UCSD-AML1 (cell line): ENCODE results near the gene NOS3.
"Not testable (repeated sequence)": the region's sequence is repeated elsewhere in the genome, so short reads cannot be mapped to it uniquely, and the experiment has no call there.

Experiments
- DNase-seq: peaks from one replicate; lab custom pipeline; 2025; ENCODE audit not compliant: unreplicated experiment; lab: John Stamatoyannopoulos, UW

The NOS3 gene

DNA sequence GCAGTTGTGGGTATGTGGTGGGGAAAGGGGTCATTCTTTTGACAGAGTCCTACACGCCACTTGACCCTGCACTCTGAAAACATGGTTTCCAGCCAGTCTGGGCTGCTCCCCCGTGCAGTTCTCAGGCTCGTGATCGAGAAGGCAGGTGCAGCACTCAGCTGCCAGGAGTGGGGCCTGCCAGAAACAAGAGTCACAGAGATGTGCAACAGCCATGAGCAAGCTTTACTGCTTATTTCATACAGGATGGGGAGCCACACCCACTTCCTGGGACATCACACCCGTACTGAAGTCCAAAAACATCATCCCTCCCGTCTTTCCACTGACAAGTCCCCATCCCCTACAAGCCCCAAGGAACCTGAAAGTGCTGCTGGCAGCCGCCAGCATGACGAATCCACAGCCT, 24.1 kb downstream of the NOS3 start:
- DNase-seq = no peak

- no peak for DNase-seq
Observed at GRCh38 chr7:151015967-151016366, 25.1 kb downstream of the NOS3 start.

GRCh38 chr7:151016505-151016904, 25.7 kb downstream of the NOS3 start:
- no peak for DNase-seq

GRCh38 chr7:151016942-151017341, 26.1 kb downstream of the NOS3 start:
- no peak for DNase-seq

DNA sequence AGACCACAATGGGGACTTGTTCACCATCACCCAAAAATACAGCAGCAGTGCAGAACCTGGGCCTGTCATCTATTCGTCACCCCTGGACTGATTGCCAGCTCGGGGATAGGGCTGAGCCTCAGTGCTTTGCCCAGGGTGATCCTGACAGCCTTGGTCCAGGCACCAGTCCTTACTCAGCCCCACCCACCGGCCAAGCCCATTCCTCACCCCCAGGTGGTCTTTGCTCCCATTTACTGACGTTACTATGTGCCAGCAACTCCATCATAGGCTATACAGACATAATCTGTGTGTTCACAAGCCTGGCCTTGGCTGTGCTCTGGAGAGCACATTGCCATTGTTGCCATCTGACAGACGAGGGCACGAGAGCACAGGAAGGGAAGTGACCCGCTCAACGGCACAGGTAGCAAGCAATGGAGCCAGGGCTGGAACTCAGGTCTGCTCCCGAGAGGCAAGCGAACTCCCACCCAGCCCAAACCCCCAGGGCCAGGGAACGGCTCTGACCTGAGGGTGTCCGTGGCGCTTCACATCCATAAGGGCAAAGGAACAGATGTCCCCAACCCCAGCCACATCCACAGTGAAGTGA, 26.6 kb downstream of the NOS3 start:
- no peak for DNase-seq

- DNase-seq = peak; percentile 47
Observed at GRCh38 chr7:151017953-151018420, 27.2 kb downstream of the NOS3 start.

GRCh38 chr7:151018421-151019129, 27.8 kb downstream of the NOS3 start:
- no peak for DNase-seq

DNA sequence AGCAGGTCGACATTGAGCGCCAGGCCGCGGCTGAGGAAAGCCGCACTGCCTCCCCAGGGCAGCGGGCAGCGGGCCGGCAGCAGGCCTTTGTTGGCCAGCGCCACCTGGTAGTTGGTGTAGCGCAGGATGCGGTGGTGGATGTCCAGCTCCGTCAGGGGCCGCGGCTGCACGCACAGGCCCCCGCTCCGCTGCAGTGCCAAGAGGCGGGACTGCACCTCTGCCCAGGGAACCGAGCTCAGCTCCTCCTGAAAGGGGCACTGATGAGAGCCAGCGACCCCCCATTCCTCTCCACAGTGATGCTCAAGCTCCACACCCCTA, 28.3 kb downstream of the NOS3 start:
- no peak for DNase-seq

- DNase-seq = no peak
Observed at GRCh38 chr7:151020231-151020630, 29.4 kb downstream of the NOS3 start.

- no peak for DNase-seq
Observed at GRCh38 chr7:151023232-151023631, 32.4 kb downstream of the NOS3 start.

DNA sequence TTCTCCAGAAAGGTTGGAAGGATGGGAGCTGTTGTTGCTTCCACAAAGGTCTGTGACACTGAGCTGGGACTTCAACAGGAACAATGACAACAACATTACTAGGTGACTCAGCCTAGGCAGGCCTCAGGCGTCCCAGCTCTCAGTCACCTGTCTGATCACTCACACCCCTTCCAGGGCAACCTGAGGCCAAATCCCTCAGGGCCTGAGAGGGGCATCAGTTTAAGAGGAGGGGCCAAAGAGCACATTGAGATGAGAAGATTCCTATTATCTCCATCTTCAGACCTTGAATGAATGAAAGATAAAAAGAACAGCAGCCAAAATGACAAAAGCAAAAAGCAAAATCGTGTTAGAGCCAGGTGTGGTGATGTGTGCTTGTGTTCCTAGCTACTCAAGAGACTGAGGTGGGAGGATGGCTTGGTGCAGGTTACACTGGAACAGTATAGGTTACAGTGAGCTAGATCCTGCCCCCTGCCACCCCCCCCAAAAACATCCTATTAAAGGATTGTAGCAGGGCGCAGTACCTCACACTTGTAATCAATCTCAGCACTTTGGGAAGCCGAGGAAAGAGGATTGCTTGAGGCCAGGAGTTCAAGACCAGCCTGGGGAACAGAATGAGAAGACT, 33.7 kb downstream of the NOS3 start, which contains the start of gene ATG9B:
ATG9B (minus strand) TSS at position 60 of the 622 bp plus-strand sequence. CDS start 71 bp downstream, outside the sequence.
- no peak for DNase-seq

GRCh38 chr7:151025924-151026671, 35.3 kb downstream of the NOS3 start:
- no peak for DNase-seq

DNA sequence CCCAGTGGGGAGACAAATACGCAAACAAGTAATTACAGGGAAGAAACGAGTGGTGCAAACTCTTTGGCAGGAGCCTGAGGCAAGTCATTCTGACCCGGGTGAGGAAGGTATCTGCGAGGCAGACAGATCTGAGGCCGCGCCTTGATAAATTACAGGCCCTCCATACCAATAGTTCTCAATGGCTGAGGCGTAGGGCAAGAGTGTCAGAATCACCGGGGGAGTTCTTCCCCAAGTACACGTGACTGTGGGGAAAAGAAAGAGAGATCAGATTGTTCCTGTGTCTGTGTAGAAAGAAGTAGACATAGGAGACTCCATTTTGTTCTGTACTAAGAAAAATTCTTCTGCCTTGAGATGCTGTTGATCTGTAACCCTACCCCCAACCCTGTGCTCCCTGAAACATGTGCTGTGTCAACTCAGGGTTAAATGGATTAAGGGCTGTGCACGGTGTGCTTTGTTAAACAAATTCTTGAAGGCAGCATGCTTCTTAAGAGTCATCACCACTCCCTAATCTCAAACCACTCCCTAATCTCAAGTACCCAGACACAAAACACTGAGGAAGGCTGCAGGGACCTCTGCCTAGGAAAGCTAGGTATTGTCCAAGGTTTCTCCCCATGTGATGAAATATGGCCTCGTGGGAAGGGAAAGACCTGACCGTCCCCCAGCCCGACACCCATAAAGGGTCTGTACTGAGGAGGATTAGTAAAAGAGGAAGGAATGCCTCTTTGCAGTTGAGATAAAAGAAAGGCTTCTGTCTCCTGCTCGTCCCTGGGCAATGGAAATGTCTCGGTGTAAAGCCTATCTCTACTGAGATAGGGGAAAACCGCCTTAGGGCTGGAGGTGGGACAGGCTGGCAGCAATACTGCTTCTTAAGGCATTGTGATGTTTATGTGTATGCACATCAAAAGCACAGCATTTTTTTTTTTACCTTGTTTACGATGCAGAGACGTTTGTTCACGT, 36.2 kb downstream of the NOS3 start:
- DNase-seq = not testable (repeated sequence)

DNA sequence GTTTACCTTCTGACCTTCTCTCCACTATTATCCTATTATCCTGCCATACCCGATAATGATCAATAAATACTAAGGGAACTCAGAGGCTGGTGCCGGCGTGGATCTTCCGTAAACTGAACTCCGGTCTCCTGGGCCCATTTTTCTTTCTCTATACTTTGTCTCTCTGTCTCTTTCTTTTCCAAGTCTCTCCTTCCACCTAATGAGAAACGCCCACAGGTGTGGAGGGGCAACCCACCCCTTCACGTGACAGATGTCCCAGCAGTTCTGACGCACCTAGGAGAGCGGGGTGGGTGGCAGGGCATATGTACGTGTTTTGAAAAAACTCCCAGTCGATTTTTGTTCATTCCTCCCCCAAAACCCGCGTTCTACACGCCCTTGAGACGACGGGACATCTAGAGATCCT, 36.9 kb downstream of the NOS3 start:
- DNase-seq = not testable (repeated sequence)

GRCh38 chr7:151028131-151028947, 37.5 kb downstream of the NOS3 start, which contains the start of gene ABCB8:
Gene ABCB8 (plus strand): TSS chr7:151028450. CDS start chr7:151028516, 66 bp downstream.
- DNase-seq = peak; percentile 89

DNA sequence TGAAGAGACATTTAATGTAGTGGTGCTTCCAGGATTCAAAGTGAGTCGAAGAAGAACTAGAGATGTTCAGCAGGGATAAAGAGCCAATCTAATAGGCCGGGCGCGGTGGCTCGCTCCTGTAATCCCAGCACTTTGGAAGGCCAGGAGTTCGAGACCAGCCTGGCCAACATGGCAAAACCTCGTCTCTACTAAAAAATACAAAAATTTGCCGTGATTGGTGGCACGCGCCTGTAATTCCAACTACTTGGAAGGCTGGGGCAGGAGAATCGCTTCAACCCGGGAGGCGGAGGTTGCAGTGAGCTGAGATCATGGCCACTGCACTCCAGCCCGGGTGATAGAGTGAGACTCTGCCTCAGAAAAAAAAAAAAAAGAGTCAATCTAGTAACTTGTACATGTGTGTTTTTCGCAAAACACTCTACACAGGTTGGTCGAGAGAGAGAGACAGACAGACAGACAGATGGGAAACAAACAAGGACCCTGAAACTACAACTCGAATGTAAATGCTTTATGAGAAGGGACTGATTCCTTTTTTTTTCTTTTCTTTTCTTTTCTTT, 38.2 kb downstream of the NOS3 start:
- DNase-seq = no peak

GRCh38 chr7:151031011-151031410, 40.2 kb downstream of the NOS3 start:
- no peak for DNase-seq

DNA sequence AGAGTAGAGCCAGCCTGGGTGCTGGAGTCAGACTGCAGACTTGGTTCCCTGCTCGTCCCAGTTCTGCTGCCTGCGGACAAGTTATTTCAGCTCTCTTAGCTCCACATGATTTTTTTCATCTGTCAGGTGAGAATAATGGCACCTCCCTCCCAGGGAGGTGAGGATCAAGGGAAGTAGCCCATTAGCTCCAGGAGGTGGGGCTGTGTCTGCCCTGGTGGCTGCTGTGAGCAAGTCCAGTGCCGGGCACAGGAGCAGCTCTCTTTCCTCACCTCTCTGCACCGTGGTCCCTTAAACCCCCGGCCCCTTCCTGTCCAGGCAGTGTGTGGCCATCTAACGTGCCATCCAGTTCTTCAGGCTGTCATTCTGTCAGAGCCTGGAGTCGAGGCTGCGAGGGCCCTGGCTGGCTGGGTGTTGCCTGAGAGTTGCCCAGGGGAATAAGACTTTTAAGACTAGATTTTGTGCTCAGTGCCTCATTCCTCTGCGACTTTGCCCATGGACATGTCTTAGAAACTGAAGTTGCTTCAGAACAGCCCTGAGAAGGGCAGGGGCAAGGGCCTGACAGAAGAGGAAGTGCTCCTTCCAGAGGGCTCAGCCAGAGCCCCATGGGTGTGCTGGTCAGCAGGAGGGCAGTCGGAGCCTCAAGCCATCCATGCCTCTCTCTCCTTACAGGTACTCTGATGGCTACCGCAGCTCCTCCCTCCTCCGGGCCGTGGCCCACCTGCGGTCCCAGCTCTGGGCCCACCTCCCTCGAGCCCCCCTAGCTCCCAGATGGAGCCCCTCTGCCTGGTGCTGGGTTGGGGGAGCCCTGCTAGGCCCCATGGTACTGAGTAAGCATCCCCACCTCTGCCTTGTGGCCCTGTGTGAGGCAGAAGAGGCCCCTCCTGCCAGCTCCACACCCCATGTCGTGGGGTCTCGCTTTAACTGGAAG, 42.4 kb downstream of the NOS3 start:
- no peak for DNase-seq
